Gastrocnemius medialis (tissue), 4 donors: ENCODE data around the gene MAGI1. TPM values are rescaled to one million over a fixed set of nuclear protein-coding genes. Genes with fewer than 3 reads are reported as not detected.

Experiments
- ATAC-seq, 2 donors: fragments of 150-250 bp; one replicate each; pipeline ENCODE4 v1.9.1; 2016
- DNase-seq, 2 donors: peaks; one replicate each; pipeline ENCODE4 v3.0.0-alpha.2; 2019
- H3K27ac ChIP-seq, 4 donors: fragments of 200-600 bp; sonication (generic); 1 replicate in 1 of 4; 2 replicates in 3 of 4; pipeline ENCODE4 v1.5.1; 2016 to 2018; ENCODE audit warnings: mild to moderate bottlenecking in 2 of 4, moderate library complexity in 1 of 4
- H3K27me3 ChIP-seq, 3 donors: fragments of 200-600 bp; sonication (generic) in 2 of 3; 1 replicate in 1 of 3; 2 replicates in 2 of 3; pipeline versions ENCODE4 v1.5.1 to v1.6.0; 2016 to 2019; ENCODE audit warnings: mild to moderate bottlenecking in 1 of 3, moderate library complexity in 1 of 3
- H3K36me3 ChIP-seq, 2 donors: fragments of 200-600 bp; sonication (generic) in 1 of 2; one replicate each; pipeline ENCODE4 v1.5.1; 2017 to 2018
- H3K4me1 ChIP-seq, 2 donors: fragments of 200-600 bp; sonication (generic) in 1 of 2; one replicate each; pipeline ENCODE4 v1.5.1; 2016 to 2017; ENCODE audit warnings: mild to moderate bottlenecking in 2 of 2
- H3K4me3 ChIP-seq, 4 donors: fragments of 200-600 bp; sonication (generic) in 3 of 4; 1 replicate in 1 of 4; 2 replicates in 3 of 4; pipeline ENCODE4 v1.5.1; 2016 to 2019; ENCODE audit warnings: mild to moderate bottlenecking in 2 of 4
- H3K9me3 ChIP-seq, 3 donors: fragments of 200-600 bp; sonication (generic) in 2 of 3; 1 replicate in 1 of 3; 2 replicates in 2 of 3; pipeline ENCODE4 v1.5.1; 2016 to 2019
- CTCF ChIP-seq, 5 experiments: fragments of 450-650 bp in 3 of 5; fragments of 200-600 bp in 2 of 5; sonication (generic) in 2 of 5; IDR thresholded peaks in 4 of 5; conservative IDR thresholded peaks in 1 of 5; 1 replicate in 4 of 5; 2 replicates in 1 of 5; pipeline ENCODE4 v1.5.1; 2016 to 2019; ENCODE audit warnings: antibody characterized with exemption in 5 of 5, mild to moderate bottlenecking in 3 of 5, moderate library complexity in 3 of 5
- POLR2A ChIP-seq, 2 donors: fragments of 450-650 bp; IDR thresholded peaks; one replicate each; pipeline ENCODE4 v1.6.1; 2017; ENCODE audit warnings: antibody characterized with exemption in 2 of 2, mild to moderate bottlenecking in 2 of 2, moderate library complexity in 2 of 2
- in situ Hi-C, 4 donors: fragments of 200-750 bp; cut with MboI; loops; one replicate each; pipeline versions ENCODE4 v1.15.0 to v1.8.0; 2017; ENCODE audit warnings: low sequenced_read_pairs in 4 of 4
- intact Hi-C: fragments of 100-400 bp; cut with DNase I; formaldehyde crosslinking; loops from one replicate; pipeline ENCODE4 v1.15.1; 2023; ENCODE audit warnings: low total_unique reads
- total RNA-seq, 4 donors: library from RNA; depleted of rRNA; stranded (reverse); fragments of >200 nt; gene quantifications; one replicate each; pipeline versions ENCODE4 v1.1.0 to v1.2.3, GENCODE V29; 2016

MAGI1 gene
- total RNA-seq, 4 donors from 2014 or later = 2.6 to 7.5 (median 3.9) TPM

GRCh38 chr3:65809641-65810150 is 229.0 kb downstream of the MAGI1 start:
- no peak for DNase-seq
- Histone ChIP-seq H3K27ac (no peak overlapping the region), H3K4me1 (peaks cover 3 to 24% of the 10 kb centered on the region in 2 donors), H3K27me3 (no peaks in the 10 kb centered on the region), H3K9me3 (no peaks in the 10 kb centered on the region), H3K36me3 (no peaks in the 10 kb centered on the region), H3K4me3 (no peak overlapping the region)
- intact Hi-C loops (no loop called here), in situ Hi-C loops (no loop called here)
- no peak for TF ChIP-seq CTCF (IDR thresholded peaks at IDR 0.05 in 4 of 5, conservative IDR thresholded peaks at IDR 0.05 in 1 of 5)
- ATAC-seq = no peak

- Histone ChIP-seq H3K4me1 (peaks cover 3 to 24% of the 10 kb centered on the region in 2 donors), H3K9me3 (no peaks in the 10 kb centered on the region), H3K27me3 (no peaks in the 10 kb centered on the region), H3K4me3 (no peak overlapping the region), H3K27ac (no peak overlapping the region), H3K36me3 (no peaks in the 10 kb centered on the region)
- in situ Hi-C loops (no loop called here), intact Hi-C loops (no loop called here)
- ATAC-seq (no peak), DNase-seq (no peak)
- TF ChIP-seq POLR2A (IDR thresholded peaks at IDR 0.05) = no peak
- no peak for TF ChIP-seq CTCF (IDR thresholded peaks at IDR 0.05 in 4 of 5, conservative IDR thresholded peaks at IDR 0.05 in 1 of 5)
Measured at GRCh38 chr3:65808824-65809223, 229.9 kb downstream of the MAGI1 start.

GRCh38 chr3:65808407-65808806 is 230.3 kb downstream of the MAGI1 start:
- peaks cover 3 to 24% of the 10 kb centered on the region in 2 donors for H3K4me1 ChIP-seq
- intact Hi-C loops (no loop called here), in situ Hi-C loops (no loop called here)
- no peaks in the 10 kb centered on the region for H3K36me3 ChIP-seq
- DNase-seq (no peak), ATAC-seq (no peak)
- H3K27ac ChIP-seq = no peak overlapping the region
- H3K4me3 ChIP-seq = no peak overlapping the region
- TF ChIP-seq POLR2A (IDR thresholded peaks at IDR 0.05) = no peak
- no peak for TF ChIP-seq CTCF (IDR thresholded peaks at IDR 0.05 in 4 of 5, conservative IDR thresholded peaks at IDR 0.05 in 1 of 5)
- no peaks in the 10 kb centered on the region for H3K9me3 ChIP-seq
- no peaks in the 10 kb centered on the region for H3K27me3 ChIP-seq

- DNase-seq (no peak), ATAC-seq (no peak)
- in situ Hi-C loops = no loop called here
- Histone ChIP-seq H3K27ac (no peak overlapping the region), H3K4me1 (peaks cover 3 to 24% of the 10 kb centered on the region in 2 donors), H3K4me3 (no peak overlapping the region), H3K36me3 (no peaks in the 10 kb centered on the region), H3K9me3 (no peaks in the 10 kb centered on the region), H3K27me3 (no peaks in the 10 kb centered on the region)
- TF ChIP-seq POLR2A (IDR thresholded peaks at IDR 0.05) = no peak
- intact Hi-C loops = no loop called here
Measured at GRCh38 chr3:65807225-65807624, 231.5 kb downstream of the MAGI1 start.

GRCh38 chr3:65806600-65806999 is 232.1 kb downstream of the MAGI1 start:
- no peak for ATAC-seq
- in situ Hi-C loops = no loop called here
- intact Hi-C loops = no loop called here

More at GRCh38 chr3:65806600-65806999, 232.1 kb downstream of the MAGI1 start:
- Histone ChIP-seq H3K9me3 (no peaks in the 10 kb centered on the region), H3K4me1 (peaks cover 3 to 18% of the 10 kb centered on the region in 2 donors), H3K27me3 (no peaks in the 10 kb centered on the region), H3K27ac (no peak overlapping the region), H3K4me3 (no peak overlapping the region), H3K36me3 (no peaks in the 10 kb centered on the region)
- TF ChIP-seq CTCF (IDR thresholded peaks at IDR 0.05 in 4 of 5, conservative IDR thresholded peaks at IDR 0.05 in 1 of 5) (no peak), POLR2A (IDR thresholded peaks at IDR 0.05) (no peak)
- no peak for DNase-seq
